HepG2 (cell line): ENCODE results near the gene HOXA4.

ENCODE experiments used
- PHF20 ChIP-seq: sonication (generic); formaldehyde crosslinking; IDR thresholded peaks from 2 replicates; pipeline ENCODE4 v1.5.0; 2020; ENCODE audit warnings: mild to moderate bottlenecking, missing genetic modification reagents
- PRPF4 ChIP-seq: fragments of 200-400 bp; formaldehyde crosslinking; IDR thresholded peaks from 2 replicates; pipeline ENCODE4 v1.6.1; 2016; ENCODE audit warnings: low read length, low read depth; ENCODE audit not compliant: poor library complexity, severe bottlenecking
- WIZ ChIP-seq: sonication (generic); formaldehyde crosslinking; IDR thresholded peaks from 2 replicates; pipeline ENCODE4 v1.5.1; 2020; ENCODE audit warnings: mild to moderate bottlenecking, missing genetic modification reagents

DNA sequence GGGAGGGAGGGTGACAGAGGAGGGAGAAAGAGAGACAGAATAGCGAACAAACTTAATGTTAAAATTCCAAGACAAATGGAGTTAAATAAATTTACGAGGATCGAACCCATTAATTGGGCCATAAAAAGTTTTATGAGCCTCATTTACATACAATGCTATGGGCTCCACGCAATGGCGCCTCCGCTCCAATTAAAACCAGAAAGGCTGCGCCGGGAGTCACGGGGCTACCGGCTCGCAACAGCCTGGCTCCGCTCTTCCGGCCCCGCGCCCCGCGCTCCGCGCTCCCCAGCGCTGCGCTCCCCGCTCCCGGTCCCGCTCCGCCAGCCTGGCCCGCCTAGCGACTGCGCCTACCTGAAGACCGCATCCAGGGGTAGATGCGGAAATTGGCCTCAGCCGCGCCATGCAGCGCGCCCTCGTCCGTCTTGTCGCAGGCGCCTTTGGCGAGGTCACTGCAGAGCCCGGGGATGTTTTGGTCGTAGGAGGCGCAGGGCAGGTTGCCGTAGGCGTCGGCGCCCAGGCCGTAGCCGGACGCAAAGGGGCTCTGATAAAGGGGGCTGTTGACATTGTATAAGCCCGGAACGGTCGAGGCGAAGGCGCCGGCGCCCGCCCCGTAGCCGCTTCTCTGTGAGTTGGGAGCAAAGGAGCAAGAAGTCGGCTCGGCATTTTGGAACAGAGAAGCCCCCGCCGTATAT is 25.4 kb upstream of the HOXA4 start:
- TF ChIP-seq PHF20 (CRISPR knock-in tag) (no peak), WIZ (CRISPR knock-in tag) (no peak), PRPF4 (no peak)
